Measurements from ENCODE around the gene DAZAP2.

DNA sequence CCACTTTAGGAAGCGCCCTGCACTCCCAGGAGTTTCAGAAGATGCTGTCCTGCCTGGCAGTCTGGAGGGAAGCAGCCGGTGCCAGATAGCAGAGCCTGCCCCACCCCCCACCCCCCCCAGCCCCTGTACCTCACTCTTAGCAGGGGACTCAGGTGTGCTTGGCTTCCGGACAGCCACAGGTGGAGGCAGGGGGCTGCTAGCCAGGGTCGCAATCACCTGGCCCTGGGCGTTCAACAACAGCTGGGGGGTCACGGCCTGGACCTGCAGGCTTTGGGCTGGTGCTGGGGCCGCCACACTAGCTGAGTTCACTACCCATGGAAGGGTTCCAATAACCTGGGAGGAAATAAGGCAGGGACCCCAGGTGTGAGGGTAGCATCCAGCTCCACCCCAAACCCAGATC lies 42.8 kb upstream of the DAZAP2 start:
- TF ChIP-seq, protein P1, sequence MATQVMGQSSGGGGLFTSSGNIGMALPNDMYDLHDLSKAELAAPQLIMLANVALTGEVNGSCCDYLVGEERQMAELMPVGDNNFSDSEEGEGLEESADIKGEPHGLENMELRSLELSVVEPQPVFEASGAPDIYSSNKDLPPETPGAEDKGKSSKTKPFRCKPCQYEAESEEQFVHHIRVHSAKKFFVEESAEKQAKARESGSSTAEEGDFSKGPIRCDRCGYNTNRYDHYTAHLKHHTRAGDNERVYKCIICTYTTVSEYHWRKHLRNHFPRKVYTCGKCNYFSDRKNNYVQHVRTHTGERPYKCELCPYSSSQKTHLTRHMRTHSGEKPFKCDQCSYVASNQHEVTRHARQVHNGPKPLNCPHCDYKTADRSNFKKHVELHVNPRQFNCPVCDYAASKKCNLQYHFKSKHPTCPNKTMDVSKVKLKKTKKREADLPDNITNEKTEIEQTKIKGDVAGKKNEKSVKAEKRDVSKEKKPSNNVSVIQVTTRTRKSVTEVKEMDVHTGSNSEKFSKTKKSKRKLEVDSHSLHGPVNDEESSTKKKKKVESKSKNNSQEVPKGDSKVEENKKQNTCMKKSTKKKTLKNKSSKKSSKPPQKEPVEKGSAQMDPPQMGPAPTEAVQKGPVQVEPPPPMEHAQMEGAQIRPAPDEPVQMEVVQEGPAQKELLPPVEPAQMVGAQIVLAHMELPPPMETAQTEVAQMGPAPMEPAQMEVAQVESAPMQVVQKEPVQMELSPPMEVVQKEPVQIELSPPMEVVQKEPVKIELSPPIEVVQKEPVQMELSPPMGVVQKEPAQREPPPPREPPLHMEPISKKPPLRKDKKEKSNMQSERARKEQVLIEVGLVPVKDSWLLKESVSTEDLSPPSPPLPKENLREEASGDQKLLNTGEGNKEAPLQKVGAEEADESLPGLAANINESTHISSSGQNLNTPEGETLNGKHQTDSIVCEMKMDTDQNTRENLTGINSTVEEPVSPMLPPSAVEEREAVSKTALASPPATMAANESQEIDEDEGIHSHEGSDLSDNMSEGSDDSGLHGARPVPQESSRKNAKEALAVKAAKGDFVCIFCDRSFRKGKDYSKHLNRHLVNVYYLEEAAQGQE (IDR thresholded peaks at IDR 0.05; ENCODE audit: insufficient replicate concordance, low read depth) = no peak
- TF ChIP-seq, protein P2, sequence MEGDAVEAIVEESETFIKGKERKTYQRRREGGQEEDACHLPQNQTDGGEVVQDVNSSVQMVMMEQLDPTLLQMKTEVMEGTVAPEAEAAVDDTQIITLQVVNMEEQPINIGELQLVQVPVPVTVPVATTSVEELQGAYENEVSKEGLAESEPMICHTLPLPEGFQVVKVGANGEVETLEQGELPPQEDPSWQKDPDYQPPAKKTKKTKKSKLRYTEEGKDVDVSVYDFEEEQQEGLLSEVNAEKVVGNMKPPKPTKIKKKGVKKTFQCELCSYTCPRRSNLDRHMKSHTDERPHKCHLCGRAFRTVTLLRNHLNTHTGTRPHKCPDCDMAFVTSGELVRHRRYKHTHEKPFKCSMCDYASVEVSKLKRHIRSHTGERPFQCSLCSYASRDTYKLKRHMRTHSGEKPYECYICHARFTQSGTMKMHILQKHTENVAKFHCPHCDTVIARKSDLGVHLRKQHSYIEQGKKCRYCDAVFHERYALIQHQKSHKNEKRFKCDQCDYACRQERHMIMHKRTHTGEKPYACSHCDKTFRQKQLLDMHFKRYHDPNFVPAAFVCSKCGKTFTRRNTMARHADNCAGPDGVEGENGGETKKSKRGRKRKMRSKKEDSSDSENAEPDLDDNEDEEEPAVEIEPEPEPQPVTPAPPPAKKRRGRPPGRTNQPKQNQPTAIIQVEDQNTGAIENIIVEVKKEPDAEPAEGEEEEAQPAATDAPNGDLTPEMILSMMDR (IDR thresholded peaks at IDR 0.05; ENCODE audit: insufficient read depth, low read length) = no peak
- TF ChIP-seq GABPA (IDR thresholded peaks at IDR 0.05; ENCODE audit: low read depth) (no peak), POLR2AphosphoS5 (IDR thresholded peaks at IDR 0.05; ENCODE audit: low read depth) (no peak), SPI1 (IDR thresholded peaks at IDR 0.05; ENCODE audit: borderline replicate concordance, low read depth) (no peak)

Data from HL-60 (cell line).